ENCODE results near the gene PRDM15. TPM values are rescaled to one million over a fixed set of nuclear protein-coding genes. Genes with fewer than 3 reads are reported as not detected.

PRDM15 gene
- total RNA-seq, 1 donor from 2014 or later: 5.4 TPM

DNA sequence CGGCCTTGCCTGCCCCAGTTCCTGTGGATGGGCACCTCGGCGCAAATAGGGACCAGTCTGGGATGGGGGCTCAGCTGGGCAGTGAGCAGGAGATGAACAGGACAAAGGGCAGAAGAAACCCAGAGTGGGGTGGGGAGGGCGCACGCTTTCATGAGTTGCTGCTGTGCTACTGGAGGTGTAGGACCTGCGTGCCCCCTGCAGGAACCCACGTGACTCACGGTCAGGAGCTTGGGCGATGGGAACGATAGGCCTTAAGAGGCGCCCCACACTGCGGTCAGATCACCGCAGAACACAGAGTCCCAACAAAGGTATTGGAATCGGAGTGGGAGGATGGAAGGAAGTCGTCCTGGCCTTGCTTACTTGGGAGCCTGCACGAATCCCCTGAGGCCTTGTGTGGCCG lies 17.2 kb downstream of the PRDM15 start:
- no peaks in the 10 kb centered on the region for H3K27me3 ChIP-seq (ENCODE audit: control insufficient read depth, insufficient read depth, low read length)
- no peak overlapping the region for H3K4me3 ChIP-seq (ENCODE audit: low read depth, low read length)
- H3K36me3 ChIP-seq (ENCODE audit: control insufficient read depth, insufficient read depth, low read length): peaks cover 2% of the 10 kb centered on the region
- peak; percentile 16 for TF ChIP-seq CTCF (IDR thresholded peaks at IDR 0.05; ENCODE audit: insufficient read depth, low read length, poor library complexity, severe bottlenecking)
- no peak for DNase-seq (ENCODE audit: low read depth)

DNA sequence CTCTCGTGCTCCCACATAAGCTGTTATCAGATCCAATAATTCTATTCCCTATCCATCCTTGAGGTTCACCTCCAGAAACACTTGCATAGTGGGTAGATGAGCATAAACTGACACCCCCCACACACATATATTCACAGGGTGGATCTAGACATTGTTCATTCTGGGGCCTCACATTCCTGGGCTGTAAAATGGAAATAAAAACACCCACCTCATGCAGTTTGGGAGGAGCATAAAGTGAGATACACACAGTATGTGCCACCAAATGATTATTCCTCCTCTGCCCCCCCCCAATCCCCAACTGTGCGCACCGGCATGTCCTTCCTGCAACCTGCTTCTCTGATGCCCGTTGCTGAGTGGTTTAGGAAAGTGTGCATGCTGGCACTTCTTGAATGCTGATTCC lies 17.9 kb downstream of the PRDM15 start:
- Histone ChIP-seq H3K36me3 (ENCODE audit: control insufficient read depth, insufficient read depth, low read length) (peaks cover 2% of the 10 kb centered on the region), H3K4me3 (ENCODE audit: low read depth, low read length) (no peak overlapping the region), H3K27me3 (ENCODE audit: control insufficient read depth, insufficient read depth, low read length) (no peaks in the 10 kb centered on the region)
- no peak for DNase-seq (ENCODE audit: low read depth)
- TF ChIP-seq CTCF (IDR thresholded peaks at IDR 0.05; ENCODE audit: insufficient read depth, low read length, poor library complexity, severe bottlenecking): no peak

GRCh38 chr21:41859297-41859980 lies 19.7 kb downstream of the PRDM15 start:
- Histone ChIP-seq H3K36me3 (ENCODE audit: control insufficient read depth, insufficient read depth, low read length) (peaks cover 2% of the 10 kb centered on the region), H3K4me3 (ENCODE audit: low read depth, low read length) (no peak overlapping the region), H3K27me3 (ENCODE audit: control insufficient read depth, insufficient read depth, low read length) (no peaks in the 10 kb centered on the region)
- no peak for TF ChIP-seq CTCF (IDR thresholded peaks at IDR 0.05; ENCODE audit: insufficient read depth, low read length, poor library complexity, severe bottlenecking)
- no peak for DNase-seq (ENCODE audit: low read depth)

DNA sequence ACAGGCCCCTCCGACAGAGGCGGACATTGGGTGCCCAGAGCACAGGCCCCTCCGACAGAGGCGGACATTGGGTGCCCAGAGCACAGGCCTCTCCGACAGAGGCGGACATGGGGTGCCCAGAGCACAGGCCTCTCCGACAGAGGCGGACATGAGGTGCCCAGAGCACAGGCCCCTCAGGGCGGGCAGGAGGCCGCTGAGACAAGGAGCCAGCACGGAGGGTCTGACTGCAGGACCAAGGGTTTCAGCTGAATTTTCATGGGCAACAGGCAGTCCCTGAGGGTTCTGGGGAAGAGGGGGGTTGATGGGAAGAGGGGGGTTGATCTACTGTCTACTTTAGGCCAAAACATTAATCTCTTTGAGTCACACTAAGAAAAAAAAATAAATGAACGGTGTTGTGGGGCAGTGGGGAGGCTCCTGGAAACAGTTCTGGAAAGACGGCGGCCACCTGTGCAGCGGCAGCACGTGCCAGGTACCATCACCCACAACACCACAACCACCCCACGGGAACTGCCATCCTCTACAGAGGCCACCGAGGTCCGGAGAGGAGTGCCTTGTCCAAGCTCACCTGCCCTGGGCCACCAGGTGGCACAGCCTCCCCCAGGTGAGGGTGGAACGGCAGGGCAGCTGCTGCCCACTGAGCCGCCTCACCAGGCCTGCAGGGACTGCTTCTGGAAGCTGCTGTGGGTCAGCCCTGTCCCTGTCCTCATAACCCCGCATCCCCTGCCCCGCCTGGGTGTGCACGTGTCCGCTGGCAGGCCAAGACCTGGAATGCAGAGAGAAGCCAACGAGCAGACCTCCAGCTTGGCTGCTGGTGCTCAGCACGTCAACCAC lies 20.5 kb downstream of the PRDM15 start:
- peaks cover 2% of the 10 kb centered on the region for H3K36me3 ChIP-seq (ENCODE audit: control insufficient read depth, insufficient read depth, low read length)
- H3K27me3 ChIP-seq (ENCODE audit: control insufficient read depth, insufficient read depth, low read length): no peaks in the 10 kb centered on the region
- no peak for TF ChIP-seq CTCF (IDR thresholded peaks at IDR 0.05; ENCODE audit: insufficient read depth, low read length, poor library complexity, severe bottlenecking)
- no peak overlapping the region for H3K4me3 ChIP-seq (ENCODE audit: low read depth, low read length)
- no peak for DNase-seq (ENCODE audit: low read depth)

DNA sequence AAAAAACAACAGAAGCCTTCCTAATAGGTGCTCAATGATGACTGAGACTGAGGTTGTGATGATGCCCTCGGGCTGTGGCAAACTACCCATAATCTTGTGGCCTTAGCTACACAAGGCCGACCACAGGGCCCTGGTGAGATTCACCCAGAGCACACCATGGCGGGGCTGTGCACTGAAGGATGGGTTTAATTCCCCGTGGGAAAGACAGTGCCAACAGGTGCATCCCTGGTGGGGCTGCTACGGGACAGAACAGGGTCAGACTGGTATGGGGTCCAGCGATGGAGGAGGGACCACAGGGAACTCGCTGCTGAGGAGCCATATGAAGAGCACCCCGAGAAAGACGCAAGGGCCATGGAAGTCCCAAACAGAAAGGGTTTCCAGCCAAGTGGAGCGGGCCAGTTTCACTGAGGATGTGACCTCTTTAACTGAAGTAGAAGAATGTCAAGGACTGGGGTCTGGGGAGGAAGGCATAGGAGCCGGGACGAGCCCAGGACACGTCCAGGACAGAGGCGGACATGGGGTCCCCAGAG lies 21.3 kb downstream of the PRDM15 start:
- no peak for TF ChIP-seq CTCF (IDR thresholded peaks at IDR 0.05; ENCODE audit: insufficient read depth, low read length, poor library complexity, severe bottlenecking)
- no peaks in the 10 kb centered on the region for H3K27me3 ChIP-seq (ENCODE audit: control insufficient read depth, insufficient read depth, low read length)
- peaks cover 2% of the 10 kb centered on the region for H3K36me3 ChIP-seq (ENCODE audit: control insufficient read depth, insufficient read depth, low read length)
- H3K4me3 ChIP-seq (ENCODE audit: low read depth, low read length): no peak overlapping the region
- no peak for DNase-seq (ENCODE audit: low read depth)

Measured in kidney epithelial cell (primary cell).